ENCODE measurements around the gene TTC34. TPM values are rescaled to one million over a fixed set of nuclear protein-coding genes. Genes with fewer than 3 reads are reported as not detected.
A peak's percentile ranks its signal among the peaks of the same experiment; 100 is the strongest.

The TTC34 gene, protein sequence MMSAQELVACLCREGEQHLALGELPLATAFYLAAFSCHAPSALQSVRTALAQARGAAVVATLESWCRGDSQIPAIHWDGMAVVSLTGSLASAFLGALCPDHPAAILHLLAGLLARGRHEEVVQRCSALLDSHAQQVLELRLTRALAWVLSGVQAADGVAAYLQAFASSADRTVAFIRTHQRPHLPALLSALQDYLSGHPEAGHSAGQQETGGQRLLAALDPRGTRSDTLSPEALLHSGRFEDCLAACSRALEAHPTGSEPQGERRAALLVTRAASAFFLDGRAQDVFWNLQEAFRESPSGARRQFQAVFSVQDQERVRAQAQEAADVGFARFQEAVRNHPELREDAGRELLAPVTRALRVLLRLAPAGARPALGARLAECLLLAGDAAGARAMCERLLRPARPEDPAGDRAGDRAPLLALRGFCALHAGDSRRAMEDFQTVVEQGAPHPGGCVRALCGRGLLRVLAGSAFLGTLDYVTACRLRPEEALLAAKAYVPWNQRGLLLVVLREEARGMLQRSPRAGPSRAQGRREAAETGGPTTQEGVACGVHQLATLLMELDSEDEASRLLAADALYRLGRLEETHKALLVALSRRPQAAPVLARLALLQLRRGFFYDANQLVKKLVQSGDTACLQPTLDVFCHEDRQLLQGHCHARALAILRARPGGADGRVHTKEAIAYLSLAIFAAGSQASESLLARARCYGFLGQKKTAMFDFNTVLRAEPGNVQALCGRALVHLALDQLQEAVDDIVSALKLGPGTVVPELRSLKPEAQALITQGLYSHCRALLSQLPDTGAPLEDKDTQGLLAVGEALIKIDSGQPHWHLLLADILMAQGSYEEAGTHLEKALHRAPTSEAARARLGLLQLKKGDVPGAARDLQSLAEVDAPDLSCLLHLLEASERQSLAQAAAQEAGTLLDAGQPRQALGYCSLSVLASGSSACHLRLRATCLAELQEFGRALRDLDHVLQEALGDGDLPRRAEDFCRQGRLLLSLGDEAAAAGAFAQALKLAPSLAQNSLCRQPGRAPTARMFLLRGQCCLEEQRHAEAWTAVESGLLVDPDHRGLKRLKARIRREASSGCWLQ
- 0.06 and 0.20 TPM in 2 replicates for total RNA-seq (2014; rRNA removed; shearing (Covaris generic))
- not detected in 2 replicates for polyA plus RNA-seq (2014; cell fraction: nucleus; rRNA removed)

DNA sequence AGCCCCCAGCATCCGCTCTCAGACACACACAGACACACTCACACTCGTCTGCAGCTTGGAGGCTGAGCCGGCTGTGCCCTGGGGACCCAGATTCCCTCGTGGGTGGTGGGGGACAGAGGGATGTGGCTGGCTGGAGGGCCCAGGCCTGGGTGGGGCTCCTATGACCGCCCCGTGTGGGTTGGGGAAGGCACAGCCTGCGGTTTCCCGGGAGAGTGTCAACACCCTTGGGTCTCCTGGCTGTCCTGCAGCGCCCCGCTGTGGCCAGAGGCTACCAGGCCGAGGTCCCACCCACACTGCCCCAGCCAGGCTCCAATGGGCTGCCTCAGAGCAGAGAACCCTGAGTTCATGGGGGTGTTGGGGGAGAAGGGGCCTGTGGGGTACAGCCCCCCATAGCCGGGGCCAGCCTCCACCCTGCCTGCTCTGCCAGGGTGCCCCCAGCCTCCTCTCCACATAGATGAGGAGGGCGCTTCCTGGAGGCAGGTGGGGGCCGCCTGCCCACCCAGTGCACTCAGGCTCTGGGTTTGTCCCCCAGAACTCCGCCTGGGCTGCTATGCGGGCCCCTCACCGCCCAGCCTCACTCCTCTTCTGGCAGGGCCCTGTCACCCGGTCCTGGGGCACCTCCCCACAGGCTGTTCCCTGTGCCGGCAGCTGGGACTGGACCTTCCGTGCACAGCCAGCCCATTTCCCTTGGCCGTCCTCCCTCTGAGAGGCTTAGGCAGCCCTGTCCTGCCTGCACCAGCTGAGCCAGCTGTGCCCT lies at the start of gene TTC34:
TTC34 (minus strand) TSS at position 159 of the 757 bp plus-strand sequence. CDS start 866 bp downstream, outside the sequence.
- peak; percentile 54 for DNase-seq (ENCODE audit: extremely low read depth, low read depth)

DNA sequence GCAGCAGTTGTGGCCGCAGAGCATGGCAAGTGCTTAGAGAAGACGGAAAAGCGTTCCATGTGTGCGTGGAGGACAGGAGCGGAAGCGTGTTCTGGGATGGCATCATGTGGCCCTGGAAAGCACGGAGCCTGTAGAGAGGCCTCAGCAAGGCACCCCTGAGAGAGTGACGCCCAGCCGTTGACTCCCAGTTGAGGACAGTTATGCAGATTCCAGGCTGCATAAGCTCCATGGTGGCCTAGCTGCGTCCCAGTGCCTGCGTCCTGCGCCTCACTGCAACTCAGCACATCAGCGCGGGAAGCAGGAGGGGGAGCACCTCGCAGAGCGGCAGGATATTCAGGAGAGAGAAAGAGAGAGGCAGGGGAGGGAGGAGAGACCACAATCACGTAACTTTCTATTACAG lies 49.0 kb upstream of the TTC34 start:
- DNase-seq (ENCODE audit: extremely low read depth, low read depth) = no peak

DNA sequence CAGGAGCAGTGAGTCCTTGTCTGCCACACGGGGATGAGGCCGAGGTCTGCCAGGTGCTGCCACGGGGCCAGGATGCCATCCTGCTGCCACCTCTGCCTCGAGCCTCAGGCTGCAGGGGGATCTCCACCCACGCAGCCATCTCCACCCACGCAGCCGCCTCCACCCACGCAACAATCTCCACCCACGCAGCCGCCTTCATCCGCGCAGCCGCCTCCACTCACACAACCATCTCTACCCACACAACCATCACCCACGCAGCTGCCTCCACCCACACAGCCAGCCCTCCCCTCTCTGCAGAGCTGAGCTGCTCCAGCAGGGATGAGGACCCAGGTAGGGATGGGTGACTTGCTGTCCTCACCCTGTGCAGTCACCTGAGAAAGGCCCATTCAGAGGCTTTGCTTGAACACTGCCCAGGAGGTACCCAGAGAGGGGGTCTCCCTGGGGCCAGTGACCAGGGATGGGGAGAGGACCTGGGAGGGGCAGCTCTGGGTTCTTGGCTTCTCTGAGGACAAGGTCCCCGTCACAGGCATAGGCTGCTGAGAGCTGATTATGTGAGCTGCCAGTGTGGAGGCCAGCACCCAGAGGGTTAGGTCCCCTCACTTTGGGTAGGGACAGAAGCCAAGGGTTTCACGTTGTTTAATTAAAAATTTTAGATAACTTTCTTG lies 46.6 kb upstream of the TTC34 start:
- DNase-seq (ENCODE audit: extremely low read depth, low read depth) = no peak

DNA sequence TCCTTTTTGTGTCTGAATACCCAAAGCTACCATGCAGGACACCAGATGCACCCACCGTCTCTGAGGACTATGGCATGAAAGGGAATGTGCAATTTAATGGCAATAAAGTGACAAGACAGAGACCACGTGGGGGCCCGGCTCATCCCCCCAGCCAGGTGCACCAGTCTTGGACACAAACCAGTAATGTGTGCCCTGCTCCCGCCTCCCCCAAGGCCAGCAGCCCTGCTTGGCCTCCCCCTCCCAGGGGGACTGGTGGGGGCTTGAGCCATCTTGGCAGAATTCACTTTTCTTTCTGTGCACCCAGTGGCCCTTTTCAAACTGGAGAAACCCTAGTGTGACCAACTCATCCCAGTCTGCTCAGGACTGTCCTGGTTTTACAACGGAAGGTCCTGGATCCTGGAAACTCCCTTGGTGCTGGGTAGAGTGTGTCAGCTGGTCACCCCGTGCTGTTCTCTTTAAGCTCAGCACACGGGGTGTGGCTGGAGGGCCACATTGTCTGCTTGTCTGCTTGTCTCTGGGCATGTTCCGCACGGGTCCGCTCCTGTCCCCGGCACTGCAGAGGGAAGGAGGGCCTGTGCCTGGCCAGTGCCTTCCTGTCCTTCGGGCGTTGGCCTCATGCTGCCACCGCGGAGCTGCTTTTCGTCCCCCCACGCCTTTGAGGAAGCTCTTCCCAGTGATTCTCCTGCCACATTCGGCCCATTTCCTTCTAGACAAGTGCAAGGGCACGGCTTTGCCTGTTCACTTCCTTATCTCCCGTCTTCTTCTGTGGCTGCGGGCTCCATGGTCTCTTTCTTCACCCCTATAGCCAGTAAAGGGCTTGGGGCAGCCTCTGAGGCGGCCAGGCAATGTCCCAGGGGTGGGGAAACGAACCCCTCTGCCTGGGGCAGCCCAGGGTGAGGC lies 45.8 kb upstream of the TTC34 start:
- DNase-seq (ENCODE audit: extremely low read depth, low read depth) = no peak

DNA sequence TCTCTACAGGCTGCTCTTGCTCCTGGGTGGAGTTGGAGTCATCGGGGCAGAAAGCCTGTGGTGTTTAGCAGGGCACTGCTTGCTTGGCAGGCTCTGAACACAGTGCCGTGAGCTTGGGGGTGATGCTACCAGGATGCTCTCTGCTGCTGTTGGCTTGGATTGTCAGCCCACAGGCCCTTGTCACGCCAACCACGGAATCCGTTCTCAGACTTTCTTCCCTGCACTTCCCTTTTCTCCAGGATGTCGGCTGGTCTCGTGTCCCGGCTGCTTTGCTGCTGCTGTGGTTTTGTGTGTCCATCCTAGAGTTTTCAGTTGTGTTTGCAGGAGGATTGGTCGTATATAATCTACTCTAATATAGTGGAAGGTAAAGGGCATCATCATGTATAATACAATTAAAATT lies 44.4 kb upstream of the TTC34 start:
- DNase-seq (ENCODE audit: extremely low read depth, low read depth) = no peak

DNA sequence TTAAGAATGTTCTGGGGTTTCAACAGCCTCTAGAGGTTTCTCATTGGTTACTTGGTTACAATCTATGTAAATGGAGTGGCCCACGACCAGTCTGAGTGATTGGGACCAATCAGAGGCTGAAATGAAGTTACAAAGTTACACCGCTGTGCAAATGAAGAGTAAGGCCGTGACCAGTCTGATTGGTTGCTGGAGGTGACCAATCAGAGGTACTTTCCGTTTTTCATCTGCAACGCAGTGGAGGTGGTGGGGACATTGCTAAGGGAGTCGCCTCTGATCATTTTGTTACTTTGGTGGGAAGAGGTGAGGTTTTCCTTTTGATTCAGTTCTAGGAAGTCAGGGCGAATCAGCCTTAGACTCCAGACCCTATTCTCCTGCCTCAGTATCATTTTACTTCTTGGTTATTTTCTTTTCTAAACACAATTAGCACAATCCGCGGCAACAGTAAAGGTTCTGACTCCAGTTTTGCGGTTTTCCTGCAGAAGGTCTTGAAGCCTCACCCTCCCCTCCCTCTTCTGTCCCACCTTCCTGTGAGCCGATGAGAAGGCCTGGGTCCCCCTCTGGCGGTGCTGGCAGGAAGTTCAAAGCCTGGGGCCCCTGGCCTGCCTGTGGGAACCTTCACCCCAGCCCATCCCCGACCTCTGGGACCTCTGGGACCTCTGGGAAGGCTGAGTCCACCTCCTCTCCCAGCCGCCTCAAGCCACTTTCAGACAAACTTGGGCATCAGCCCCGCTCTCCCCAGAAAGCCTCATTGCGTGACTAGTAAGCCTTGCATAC lies 38.7 kb upstream of the TTC34 start:
- DNase-seq (ENCODE audit: extremely low read depth, low read depth) = no peak

DNA sequence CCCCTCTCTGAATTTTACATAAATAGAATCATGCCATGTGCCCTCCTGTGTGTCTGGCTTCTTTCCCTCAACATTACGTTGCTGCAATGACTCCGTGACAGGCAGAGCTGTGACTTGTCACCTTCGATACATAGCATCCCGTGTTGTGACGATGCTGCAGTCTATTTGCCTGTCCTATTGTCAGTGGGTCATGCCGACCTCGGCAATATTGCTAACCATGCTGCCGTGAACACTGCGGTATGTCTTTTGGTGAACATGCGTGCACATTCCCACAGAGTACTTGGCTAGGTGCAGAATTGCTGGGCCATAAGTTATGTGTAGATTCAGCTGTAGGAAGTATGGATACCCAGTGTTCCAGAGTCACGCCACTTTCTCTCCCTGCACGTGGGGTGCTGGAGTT lies 36.3 kb upstream of the TTC34 start:
- no peak for DNase-seq (ENCODE audit: extremely low read depth, low read depth)

DNA sequence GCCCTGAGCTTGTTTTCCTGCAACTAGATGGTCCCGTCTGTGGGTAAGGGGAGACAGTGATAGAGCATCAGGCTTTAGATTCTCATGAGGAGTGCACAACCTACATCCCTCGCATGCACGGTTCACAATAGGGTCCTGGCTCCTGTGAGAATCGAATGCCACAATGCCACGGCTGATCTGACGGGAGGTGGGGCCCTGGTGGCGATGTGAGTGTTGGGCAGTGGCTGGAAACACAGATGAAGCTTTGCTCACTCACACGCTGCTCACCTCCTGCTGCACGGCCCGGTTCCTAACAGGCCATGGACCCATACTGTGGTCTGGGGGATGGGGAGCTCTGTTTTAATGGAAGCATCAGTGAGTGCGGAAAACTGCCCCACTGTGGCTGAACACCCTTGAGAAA lies 35.8 kb upstream of the TTC34 start:
- no peak for DNase-seq (ENCODE audit: extremely low read depth, low read depth)

DNA sequence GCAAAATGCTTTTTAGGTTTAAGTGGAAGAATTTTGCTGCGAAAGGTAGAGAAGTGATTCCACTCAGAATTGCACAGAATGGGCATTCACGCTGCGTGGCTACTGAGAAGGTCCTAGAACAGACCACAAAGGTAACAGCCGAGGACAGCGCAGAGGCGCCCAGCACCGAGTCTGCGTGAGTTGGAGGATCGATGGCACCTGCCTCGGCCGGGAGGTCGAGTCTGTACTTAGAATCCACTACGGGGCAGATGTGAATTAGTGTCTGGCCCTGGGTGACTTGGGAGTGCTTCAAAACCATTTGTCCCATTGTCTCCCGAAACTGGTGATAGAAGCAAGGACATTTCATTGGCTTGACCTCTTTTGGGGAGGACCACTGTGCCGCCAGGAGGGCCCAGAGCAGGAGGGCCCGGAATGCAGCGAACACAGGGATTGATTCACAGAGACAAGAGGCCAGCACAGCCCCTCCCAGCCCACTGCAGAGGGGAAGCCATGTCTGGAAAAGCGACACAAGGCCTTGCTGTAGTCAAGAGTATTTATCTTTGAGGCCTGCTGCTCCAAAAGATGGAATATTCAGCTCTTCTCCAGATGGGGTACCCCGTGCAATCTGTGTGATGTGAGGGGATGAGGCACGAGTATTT lies 35.0 kb upstream of the TTC34 start:
- DNase-seq (ENCODE audit: extremely low read depth, low read depth) = no peak

DNA sequence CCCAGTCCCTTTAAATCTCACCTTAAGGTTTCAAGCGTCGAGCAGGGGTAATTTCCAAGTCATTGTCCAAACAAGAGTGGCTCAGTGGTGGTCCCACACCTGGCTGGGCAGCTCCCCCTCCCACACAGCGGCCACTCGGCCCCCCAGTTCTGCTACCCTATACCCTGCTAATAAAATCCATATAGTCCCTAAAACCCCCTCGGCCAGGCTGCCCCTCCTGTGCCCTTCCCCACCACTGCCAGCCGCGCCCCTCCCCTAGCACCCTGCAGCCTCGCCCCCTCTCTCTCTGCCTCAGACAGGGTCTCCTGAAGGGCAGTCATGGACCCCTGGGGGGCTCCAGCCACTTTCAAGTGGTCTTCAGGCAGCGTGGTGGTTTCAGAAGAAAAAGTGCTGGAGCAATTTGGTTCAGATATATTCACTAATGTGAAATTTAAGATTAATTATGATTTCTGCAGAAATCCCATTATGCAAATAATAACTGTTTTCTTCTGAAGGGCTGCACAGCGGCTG lies 34.2 kb upstream of the TTC34 start:
- DNase-seq (ENCODE audit: extremely low read depth, low read depth) = no peak

DNA sequence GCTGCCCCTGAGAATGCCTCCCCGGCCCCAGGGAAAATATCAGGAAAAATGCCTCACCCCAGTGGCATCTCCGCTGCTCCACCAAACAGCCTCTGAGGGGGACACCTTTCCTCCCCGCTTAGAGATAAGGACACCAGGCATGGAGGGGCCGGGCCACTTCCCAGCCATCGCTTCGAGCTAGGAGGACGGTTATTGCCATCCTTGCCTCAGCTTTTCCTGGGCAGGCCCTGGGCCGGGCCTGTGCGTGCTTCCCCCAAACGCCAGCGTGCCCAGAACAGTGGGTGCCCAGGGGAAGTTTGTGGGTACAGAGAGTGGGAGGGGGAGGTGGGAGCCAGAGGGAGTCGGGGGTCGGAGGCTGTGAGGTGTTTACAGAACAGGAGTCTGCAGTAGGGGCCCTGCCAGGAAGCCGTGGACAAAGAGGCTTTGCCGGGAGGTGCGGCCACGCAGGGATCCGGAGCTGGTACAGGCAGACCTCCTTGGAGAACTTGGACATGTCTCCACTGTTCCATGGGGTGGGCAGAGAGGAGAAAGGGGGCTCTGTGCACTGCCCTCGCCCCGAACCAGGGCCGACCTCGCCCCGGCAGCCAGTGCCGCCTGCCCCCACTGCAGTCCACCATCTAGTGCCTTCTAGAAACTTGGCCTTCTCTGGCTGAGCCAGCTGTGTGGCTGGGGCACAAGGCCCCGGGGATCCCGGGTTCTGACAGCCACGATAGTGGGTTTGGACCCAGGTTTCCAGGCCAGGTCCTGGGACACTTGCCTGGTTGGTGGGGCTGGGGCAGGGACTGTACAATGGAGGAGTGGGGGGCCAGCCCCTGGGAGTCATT lies 33.5 kb upstream of the TTC34 start:
- DNase-seq (ENCODE audit: extremely low read depth, low read depth) = no peak

DNA sequence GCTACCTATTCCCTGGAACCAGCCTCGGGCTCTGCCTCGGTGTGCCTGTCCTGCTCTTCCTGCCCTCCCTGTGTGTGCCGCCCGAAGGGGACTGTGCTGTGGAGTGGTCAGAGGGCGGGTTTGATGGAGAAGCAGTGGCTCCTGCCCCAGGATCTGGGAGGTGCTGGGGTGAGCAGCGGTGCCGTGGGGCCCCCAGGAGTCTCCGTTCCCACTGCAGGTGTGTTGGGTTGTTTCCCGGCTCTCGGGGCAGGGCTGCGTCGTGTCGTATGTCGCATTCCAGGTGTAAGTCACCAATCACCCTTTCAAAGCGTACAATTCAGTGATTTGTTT lies 32.6 kb upstream of the TTC34 start:
- DNase-seq (ENCODE audit: extremely low read depth, low read depth) = no peak

DNA sequence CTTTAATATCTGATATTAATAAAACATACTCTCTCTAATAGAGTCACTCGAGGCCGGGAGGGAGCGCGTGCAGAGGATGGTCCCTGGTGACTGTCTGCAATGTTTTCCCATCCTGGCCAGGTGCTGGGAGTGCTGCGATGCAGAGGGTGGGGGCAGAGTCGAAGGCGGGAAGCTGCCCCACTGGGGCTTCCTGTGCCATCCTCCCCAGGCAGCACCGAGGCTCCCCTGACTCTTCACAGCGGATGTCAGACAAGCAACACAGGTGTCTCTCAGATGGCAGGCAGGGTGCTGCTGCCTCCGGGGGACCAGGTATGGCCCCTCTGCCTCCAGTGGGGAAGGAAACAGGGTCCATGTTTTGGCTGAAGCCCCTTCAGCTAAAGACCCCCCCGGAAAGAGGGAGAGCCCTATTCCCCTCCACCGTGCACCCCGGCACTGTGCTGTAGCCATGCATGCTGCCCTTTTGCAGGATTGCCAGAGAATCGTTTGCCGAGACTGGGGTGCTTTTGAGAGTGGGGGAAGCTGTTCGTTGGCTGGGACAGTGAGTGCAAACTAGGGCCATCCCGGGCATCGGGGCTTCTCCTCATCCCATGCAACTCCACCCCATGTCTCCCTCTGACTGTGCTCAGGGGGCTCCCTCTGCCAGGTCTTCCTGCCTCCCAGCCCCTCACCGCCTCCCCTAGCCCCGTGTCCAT lies 32.1 kb upstream of the TTC34 start:
- DNase-seq (ENCODE audit: extremely low read depth, low read depth) = no peak

DNA sequence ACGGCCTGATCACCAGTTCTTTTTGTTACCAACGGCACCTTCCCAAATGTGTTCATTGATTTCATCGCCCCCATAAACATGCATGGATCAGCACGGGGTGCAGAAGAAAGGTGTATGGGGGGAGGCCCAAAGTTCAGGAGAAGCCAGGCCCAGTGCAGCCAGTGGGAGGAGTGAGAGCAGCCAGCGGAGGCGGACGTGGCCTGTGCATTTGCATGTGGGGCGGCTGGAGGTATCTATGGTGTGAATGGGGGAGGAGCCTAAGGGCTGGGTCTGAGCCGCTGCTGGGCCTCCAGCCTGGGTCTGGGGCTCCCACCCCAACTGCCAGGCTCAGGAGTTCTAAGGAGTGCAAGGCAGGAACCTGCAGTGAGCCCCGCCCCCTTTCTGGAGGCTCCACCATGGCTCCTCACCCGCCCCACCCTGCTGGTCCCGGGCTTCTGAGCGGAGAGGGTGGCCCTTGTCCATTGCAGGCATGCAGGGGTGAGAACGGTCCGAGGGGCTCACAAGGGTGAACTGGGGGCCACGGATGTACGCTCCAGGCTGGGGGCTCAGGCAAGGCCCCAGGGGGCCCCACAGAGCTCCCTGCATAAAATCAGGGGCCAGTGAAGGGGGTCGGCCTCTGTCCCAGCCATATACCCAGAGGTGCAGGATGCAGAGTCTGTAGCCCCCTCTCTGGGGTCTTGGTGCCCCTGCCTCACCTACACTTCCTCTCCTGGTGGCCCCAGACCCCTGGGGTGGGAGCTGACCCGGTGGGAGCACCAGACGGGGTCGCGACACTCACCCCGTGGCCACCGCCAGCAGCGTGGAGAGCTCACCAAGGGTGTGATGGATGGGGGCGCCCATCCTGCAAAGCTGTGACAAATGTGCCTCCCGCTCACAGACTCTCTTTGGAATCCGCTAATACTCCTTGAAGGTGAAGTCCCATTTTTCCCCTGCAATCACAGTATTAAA lies 31.3 kb upstream of the TTC34 start:
- no peak for DNase-seq (ENCODE audit: extremely low read depth, low read depth)

DNA sequence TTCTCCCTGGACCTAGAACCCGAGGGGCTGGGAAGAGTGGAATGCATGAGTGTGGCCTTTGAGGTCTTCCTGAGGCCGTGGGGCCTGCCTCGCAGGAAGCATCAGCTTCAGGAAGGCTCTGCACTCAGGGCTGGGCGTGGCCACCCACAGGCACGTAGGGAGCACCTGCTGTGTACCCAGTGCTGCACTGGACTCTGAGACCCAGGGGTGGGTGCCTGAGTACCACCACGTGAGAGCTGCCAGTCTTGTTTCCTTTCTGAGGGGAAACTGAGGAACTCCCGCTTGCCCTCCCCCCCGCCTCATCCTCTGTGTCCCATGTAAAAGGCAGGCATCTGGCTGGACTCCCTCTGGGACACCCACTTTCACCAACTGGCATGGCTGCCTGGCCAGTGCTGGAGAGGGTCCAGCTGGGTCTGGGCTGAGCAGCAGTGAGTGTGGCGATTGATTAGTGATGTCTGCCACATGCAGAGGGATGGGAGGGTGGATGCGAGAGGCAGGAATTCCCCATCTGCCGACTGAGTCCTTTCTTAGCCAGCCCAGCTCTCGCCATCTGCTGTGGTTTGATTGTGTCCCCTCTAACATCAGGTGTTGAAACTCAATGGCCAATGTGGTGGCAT lies 30.2 kb upstream of the TTC34 start:
- no peak for DNase-seq (ENCODE audit: extremely low read depth, low read depth)

Data from NCI-H460 (cell line).